RWPE1 (cell line): ENCODE measurements around the gene WDR19.

Experiments
- CTCF ChIA-PET: fragments of 350-600 bp; sonication (Branson Sonifier 250); formaldehyde crosslinking; extraction: SDS; loops from one replicate; lab custom pipeline; 2021; lab: Yijun Ruan, JAX
- POLR2A ChIA-PET: fragments of 400-600 bp; formaldehyde crosslinking; extraction: SDS; loops from one replicate; lab custom pipeline; 2020; ENCODE audit warnings: antibody characterized with exemption; ENCODE audit not compliant: low non-redundant PET; lab: Yijun Ruan, JAX
- DNase-seq: peaks from one replicate; pipeline ENCODE4 v3.0.0; 2012; ENCODE audit warnings: low spot score
- H3K27ac ChIP-seq: fragments of 450-650 bp; 2 replicates; pipeline ENCODE4 v1.5.1; 2017
- TF ChIP-seq, protein P1 (sequence below): fragments of 450-650 bp; conservative IDR thresholded peaks from 2 replicates; pipeline ENCODE4 v1.5.1; 2017; ENCODE audit warnings: low read depth, mild to moderate bottlenecking

The WDR19 gene

DNA sequence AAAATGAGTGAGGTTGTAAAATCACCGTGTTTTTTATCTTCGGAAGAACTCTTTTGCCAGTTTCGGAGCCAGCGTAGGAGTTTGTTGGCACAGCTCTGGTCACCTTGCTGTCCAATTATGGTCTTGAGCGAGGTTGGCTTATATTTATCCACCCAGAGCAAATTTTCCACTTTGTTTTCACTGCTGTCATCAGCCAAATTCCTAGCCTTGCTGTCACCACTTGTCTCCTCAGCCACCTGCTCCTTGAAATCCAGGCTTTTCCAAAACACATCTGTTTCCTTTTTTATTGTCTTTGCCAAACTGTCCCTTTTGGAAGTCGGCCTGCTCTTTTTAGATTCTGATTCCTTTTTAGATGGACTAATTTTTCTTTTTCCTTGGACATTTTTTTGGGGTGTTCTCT is 126.3 kb downstream of the WDR19 start:
- DNase-seq: no peak
- CTCF ChIA-PET: no interaction called here
- TF ChIP-seq, protein P1, sequence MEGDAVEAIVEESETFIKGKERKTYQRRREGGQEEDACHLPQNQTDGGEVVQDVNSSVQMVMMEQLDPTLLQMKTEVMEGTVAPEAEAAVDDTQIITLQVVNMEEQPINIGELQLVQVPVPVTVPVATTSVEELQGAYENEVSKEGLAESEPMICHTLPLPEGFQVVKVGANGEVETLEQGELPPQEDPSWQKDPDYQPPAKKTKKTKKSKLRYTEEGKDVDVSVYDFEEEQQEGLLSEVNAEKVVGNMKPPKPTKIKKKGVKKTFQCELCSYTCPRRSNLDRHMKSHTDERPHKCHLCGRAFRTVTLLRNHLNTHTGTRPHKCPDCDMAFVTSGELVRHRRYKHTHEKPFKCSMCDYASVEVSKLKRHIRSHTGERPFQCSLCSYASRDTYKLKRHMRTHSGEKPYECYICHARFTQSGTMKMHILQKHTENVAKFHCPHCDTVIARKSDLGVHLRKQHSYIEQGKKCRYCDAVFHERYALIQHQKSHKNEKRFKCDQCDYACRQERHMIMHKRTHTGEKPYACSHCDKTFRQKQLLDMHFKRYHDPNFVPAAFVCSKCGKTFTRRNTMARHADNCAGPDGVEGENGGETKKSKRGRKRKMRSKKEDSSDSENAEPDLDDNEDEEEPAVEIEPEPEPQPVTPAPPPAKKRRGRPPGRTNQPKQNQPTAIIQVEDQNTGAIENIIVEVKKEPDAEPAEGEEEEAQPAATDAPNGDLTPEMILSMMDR: no peak
- no peak overlapping the region for H3K27ac ChIP-seq
- POLR2A ChIA-PET: no interaction called here

DNA sequence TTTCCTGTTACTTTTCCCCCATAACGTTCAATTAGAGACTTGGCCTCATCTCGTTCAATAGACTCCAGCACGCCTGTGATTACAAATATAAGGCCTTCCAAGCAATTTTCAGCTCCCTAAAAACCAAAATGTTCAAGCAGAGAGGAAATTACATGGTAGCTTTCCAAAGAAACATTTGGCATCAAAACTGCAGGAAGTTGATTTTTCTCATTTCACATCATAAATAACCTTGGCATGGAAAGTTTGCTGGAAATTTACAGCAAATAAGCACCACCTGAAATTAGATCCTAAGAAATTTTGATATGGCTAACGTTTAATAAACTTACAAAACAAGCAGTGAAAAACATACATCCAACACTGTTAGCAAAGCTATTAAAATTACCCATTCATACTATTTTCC is 130.5 kb downstream of the WDR19 start:
- no peak for DNase-seq
- ChIA-PET CTCF (no interaction called here), POLR2A (no interaction called here)
- TF ChIP-seq, protein P1: no peak
- no peak overlapping the region for H3K27ac ChIP-seq

DNA sequence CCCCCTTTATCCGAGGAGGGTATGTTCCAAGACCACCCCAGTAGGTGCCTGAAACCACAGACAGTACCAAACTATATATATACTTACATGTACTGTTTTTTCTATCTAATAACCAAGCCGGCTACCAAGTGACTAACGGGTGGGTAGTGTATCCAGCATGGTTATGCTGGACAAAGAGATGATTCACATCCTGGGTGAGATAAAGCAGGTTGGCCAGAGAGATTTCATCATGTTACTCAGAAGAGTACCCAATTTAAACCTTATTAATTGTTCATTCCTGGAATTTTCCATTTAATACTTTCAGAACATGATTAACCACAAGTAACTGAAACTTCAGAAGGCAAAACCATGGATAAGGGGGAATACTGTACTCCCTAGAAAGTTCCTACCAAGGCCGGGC is 137.3 kb downstream of the WDR19 start:
- peak overlapping the region; percentile 91 for H3K27ac ChIP-seq
- CTCF ChIA-PET: no interaction called here
- TF ChIP-seq, protein P1: no peak
- DNase-seq: peak; percentile 91
- POLR2A ChIA-PET: interaction anchor here (0.6 kb wide), 1 partner anchor 140 kb away, joined by 5 read pairs; no protein-coding TSS in a partner anchor

DNA sequence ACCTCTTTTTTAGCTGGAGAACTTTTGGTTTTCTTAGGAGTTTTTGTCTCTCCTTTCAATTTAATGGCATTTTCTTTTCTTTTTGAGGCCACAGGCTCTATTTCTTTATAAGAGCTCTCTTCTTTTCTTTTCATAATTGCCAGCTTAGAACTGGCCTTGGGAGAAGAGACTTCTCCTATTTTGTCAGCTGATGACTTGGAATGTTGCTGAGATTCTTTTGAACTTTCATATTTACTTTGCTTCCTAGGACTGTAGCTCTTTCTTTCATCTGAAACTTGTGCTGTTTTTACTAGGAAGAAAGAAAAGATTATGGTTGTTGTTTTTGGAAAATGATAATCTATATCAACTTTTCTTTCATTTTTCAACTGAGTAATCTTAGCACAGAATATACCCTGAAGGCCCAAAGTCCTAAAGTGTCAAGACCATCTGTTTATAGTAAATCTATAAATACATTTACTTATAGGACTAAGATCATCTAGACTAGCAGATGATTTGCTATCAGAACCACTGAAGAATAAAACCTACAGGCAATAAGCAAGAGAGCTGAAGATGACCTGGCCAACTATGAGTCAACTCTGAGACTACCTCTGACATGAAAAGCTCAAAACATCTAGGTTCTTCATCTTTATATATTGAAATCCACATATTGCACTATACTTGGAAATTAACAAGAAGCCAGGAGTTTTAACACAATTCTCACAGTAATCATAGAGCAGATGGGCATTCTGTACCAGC is 138.2 kb downstream of the WDR19 start:
- ChIA-PET CTCF (interaction anchor here (0.7 kb wide), 1 partner anchor 33 kb away, joined by 3 read pairs; no protein-coding TSS in a partner anchor), POLR2A (interaction anchor here (0.6 kb wide), 2 partner anchors 140 to 227 kb away, joined by 5 read pairs; no protein-coding TSS in a partner anchor)
- H3K27ac ChIP-seq: peak overlapping the region; percentile 91
- no peak for DNase-seq
- TF ChIP-seq, protein P1: no peak

DNA sequence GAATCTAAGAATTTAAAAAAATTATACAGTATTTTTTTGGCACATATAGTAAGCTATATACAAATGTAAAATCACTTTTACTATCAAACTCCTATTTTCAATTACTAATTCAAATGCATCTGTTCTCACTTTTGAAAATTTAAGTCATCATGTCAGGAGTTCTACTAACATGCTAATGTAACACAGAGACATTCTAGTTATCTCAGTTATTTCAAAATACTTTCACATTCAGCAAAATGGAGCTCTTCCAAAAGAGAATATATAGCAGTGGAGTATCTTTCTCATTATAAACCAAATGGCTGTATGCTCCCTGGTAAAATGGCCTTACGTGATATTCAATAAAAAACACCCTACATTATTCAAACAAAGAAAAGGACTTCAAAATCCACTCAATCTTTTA is 141.5 kb downstream of the WDR19 start:
- no peak overlapping the region for H3K27ac ChIP-seq
- TF ChIP-seq, protein P1: no peak
- DNase-seq: no peak
- ChIA-PET POLR2A (no interaction called here), CTCF (no interaction called here)

DNA sequence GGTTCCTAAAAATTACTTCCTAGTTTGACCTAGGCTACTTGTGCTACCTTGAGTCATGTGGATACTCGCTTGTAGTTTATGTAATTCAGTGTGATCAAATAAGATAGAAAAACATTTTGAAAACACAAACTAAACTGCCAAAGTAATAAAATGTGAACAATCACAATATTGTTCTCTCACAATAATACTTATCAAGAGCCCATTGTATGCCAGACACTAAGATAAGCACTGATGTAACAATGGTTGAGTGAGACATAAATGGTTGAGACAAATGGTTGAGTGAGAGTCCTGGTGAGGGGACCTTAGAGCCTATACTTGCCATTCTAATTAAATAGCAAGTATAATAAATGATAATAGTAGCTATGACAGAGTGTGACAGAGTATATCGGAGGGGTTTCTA is 142.1 kb downstream of the WDR19 start:
- TF ChIP-seq, protein P1: no peak
- H3K27ac ChIP-seq: no peak overlapping the region
- ChIA-PET POLR2A (no interaction called here), CTCF (interaction anchor here (0.5 to 0.6 kb wide), 2 partner anchors 30 to 176 kb away, joined by 3 to 4 read pairs; no protein-coding TSS in a partner anchor)
- DNase-seq: no peak
